PFSK-1 (cell line): ENCODE data around the gene DIPK1B.

Experiments used
- POLR2AphosphoS5 ChIP-seq: IDR thresholded peaks from 2 replicates; pipeline ENCODE4 v1.6.1; 2012; ENCODE audit warnings: low read depth, mild to moderate bottlenecking, control low read depth, low read length, moderate library complexity
- REST ChIP-seq, 2 experiments: IDR thresholded peaks; 2 replicates each; pipeline versions ENCODE4 v1.6.1 to v1.8.0; 2011 to 2012; ENCODE audit warnings: low read depth in 2 of 2, low read length in 2 of 2, control low read depth in 1 of 2, inconsistent platforms in 1 of 2, mild to moderate bottlenecking in 1 of 2, moderate library complexity in 1 of 2; ENCODE audit not compliant: insufficient read depth in 1 of 2
- TAF1 ChIP-seq: IDR thresholded peaks from 2 replicates; pipeline ENCODE4 v1.6.1; 2012; ENCODE audit warnings: low read length, control low read depth, borderline replicate concordance; ENCODE audit not compliant: insufficient read depth

DNA sequence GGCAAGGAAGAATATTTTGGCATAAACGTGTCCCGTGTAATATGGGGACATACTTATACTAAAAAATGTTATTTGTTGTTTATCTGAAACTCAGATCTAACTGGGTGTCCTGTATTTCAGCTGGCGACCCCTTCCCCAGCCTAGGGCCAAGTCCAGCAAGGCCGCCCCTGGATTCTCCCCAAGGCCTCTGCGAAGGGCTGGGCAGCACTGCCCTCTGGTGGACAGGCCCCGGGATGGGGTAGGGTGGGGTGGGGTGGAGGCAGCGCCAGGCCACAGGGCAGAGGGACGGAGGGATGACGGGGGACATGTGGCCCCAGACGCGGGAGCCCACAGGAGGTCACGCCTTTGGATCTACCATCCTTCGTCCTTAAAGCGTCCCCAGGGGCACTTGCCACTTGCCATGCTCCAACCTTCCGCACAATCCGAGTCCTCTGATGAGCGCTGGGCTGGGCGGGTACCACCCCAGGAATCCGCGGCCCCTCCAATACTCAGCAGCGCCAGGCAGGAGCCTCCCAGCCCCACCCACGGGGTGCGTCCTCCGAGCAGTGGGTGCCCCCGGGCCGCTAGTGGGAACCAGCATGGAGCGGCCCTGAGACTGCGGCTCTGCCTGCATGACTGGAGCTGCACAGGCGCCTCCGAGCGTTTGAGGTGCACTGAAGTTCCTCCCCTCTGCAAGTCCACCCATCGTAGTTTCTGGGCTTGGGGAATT lies 18.1 kb upstream of the DIPK1B start:
- TF ChIP-seq TAF1 (no peak), POLR2AphosphoS5 (no peak), REST (IDR thresholded peaks at IDR 0.05; ENCODE audit: insufficient read depth in 1 of 2, low read depth in 2 of 2, low read length in 2 of 2) (no peak)
